ENCODE measurements around the gene SLCO1B1. TPM values are rescaled to one million over a fixed set of nuclear protein-coding genes. Genes with fewer than 3 reads are reported as not detected.

The SLCO1B1 gene
- total and polyA plus RNA-seq, 2 donors (not counting 3 experiments of a cell fraction or from before 2014, with no cell fraction given): not detected

DNA sequence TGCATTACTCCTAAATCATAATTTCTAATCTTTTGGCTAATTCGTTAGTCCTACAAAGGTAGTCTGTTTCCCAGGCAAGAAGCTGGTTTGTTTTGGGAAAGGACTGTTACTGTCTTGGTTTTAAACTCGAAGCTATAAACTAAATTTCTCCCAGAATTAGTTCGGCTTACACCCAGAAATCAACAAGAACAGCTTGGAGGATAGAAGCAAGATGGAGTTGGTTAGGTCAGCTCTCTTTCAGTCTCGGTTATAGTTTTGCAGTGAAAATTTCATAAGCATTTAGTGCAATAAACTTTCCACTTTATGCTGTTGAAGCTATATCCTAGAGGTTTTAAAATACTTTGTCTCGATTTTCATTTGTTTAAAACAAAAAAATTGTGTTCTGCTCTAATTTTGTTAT lies 103.4 kb downstream of the SLCO1B1 start:
- no peak overlapping the region for H3K4me2 ChIP-seq (ENCODE audit: insufficient read depth, low read length)
- CTCF ChIA-PET: interaction anchor here (1.4 kb wide), 1 partner anchor 14 kb away, joined by 6 read pairs; no protein-coding TSS in a partner anchor
- dilution Hi-C loops (cut with MboI; ENCODE audit: extremely low pct_ligation_motif_present, low sequenced_read_pairs): no loop called here
- H3K79me2 ChIP-seq (ENCODE audit: control insufficient read depth, insufficient read depth, low read length): no peaks in the 10 kb centered on the region
- H3K4me3 ChIP-seq (replicated peaks in 1 of 3; ENCODE audit: insufficient read depth in 1 of 3, low read depth in 1 of 3, low read length in 3 of 3): no peak overlapping the region
- peaks cover 2% of the 10 kb centered on the region for H3K9me1 ChIP-seq (replicated peaks; ENCODE audit: control insufficient read depth, extremely low read depth, insufficient read depth, low read length)
- H3K9ac ChIP-seq (replicated peaks; ENCODE audit: extremely low read depth, insufficient read depth, low read length): no peak overlapping the region
- POLR2A ChIA-PET: no interaction called here
- no peaks in the 10 kb centered on the region for H3K27me3 ChIP-seq (ENCODE audit: control insufficient read depth in 2 of 2, insufficient read depth in 2 of 2, low read length in 2 of 2)
- H2AFZ ChIP-seq (ENCODE audit: low read depth, low read length): no peak overlapping the region
- H3K27ac ChIP-seq (ENCODE audit: insufficient read depth, low read depth, low read length): no peak overlapping the region
- TF ChIP-seq CTCF (IDR thresholded peaks at IDR 0.05; ENCODE audit: extremely low read depth in 1 of 2, insufficient read depth in 1 of 2, low read depth in 1 of 2, low read length in 2 of 2) (no peak), POLR2AphosphoS5 (IDR thresholded peaks at IDR 0.05; ENCODE audit: insufficient read depth, low read depth, low read length) (no peak), EZH2 (IDR thresholded peaks at IDR 0.05; ENCODE audit: borderline replicate concordance, low read depth, low read length, severe bottlenecking) (no peak), FOS (IDR thresholded peaks at IDR 0.05; ENCODE audit: borderline replicate concordance, insufficient read depth, low read length) (no peak), MYC (IDR thresholded peaks at IDR 0.05; ENCODE audit: low read depth, low read length) (no peak), GATA2 (IDR thresholded peaks at IDR 0.05; ENCODE audit: insufficient read depth, insufficient read length, low read depth, low read length) (no peak)
- FAIRE-seq (no peak), DNase-seq (ENCODE audit: low read depth, low spot score) (no peak)
- no peaks in the 10 kb centered on the region for H3K36me3 ChIP-seq (ENCODE audit: control insufficient read depth in 2 of 2, extremely low read depth in 1 of 2, insufficient read depth in 2 of 2, low read length in 2 of 2)
- intact Hi-C loops (cut with micrococcal nuclease): no loop called here
- BruUV-seq (replicated peaks): no TSS peak
- H4K20me1 ChIP-seq (replicated peaks; ENCODE audit: control insufficient read depth, extremely low read depth, insufficient read depth, low read length): no peaks in the 10 kb centered on the region
- H3K9me3 ChIP-seq (replicated peaks; ENCODE audit: control insufficient read depth, insufficient read depth, low read length): no peaks in the 10 kb centered on the region
- H3K4me1 ChIP-seq (ENCODE audit: control insufficient read depth, extremely low read depth, insufficient read depth, low read length): no peaks in the 10 kb centered on the region
